LNCAP (cell line): ENCODE data around the gene C8G.

ENCODE experiments used
- TF ChIP-seq, protein P1 (sequence below): fragments of 450-650 bp; IDR thresholded peaks from 2 replicates; pipeline ENCODE4 v1.5.1; 2017; ENCODE audit warnings: mild to moderate bottlenecking

The C8G gene

GRCh38 chr9:136945333-136946227 lies 537 bp downstream of the C8G start:
- TF ChIP-seq, protein P1, sequence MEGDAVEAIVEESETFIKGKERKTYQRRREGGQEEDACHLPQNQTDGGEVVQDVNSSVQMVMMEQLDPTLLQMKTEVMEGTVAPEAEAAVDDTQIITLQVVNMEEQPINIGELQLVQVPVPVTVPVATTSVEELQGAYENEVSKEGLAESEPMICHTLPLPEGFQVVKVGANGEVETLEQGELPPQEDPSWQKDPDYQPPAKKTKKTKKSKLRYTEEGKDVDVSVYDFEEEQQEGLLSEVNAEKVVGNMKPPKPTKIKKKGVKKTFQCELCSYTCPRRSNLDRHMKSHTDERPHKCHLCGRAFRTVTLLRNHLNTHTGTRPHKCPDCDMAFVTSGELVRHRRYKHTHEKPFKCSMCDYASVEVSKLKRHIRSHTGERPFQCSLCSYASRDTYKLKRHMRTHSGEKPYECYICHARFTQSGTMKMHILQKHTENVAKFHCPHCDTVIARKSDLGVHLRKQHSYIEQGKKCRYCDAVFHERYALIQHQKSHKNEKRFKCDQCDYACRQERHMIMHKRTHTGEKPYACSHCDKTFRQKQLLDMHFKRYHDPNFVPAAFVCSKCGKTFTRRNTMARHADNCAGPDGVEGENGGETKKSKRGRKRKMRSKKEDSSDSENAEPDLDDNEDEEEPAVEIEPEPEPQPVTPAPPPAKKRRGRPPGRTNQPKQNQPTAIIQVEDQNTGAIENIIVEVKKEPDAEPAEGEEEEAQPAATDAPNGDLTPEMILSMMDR = no peak

DNA sequence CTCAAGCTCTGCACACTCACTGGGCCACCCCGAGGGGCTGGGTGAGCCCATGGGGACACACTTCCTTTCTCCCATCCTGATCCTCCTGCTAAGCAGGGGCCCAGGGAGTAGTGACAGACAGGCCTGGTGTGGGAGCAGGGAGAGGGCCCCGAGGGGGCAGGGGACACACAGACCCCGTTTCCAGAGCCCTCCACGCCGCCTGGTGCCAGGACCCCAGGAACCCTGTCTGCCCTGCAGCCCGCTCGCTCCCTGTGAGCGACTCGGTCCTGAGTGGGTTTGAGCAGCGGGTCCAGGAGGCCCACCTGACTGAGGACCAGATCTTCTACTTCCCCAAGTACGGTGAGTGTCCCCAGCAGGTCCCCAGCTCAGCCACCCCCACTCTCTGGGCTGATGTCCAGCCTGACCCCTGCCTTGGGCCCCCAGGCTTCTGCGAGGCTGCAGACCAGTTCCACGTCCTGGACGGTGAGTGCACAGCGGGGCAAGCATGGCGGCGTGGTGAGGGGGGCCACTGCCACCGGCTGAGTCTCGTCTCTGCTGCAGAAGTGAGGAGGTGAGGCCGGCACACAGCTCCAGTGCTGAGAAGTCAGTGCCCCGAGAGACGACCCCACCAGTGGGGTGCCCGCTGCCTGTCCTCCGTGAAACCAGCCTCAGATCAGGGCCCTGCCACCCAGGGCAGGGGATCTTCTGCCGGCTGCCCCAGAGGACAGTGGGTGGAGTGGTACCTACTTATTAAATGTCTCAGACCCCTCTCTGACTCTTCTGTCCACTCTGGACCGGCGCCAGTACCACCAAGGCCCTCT lies 1.4 kb downstream of the C8G start:
- TF ChIP-seq, protein P1 = no peak

- TF ChIP-seq, protein P1 = no peak
Observed at GRCh38 chr9:136947028-136947891, 2.2 kb downstream of the C8G start.

DNA sequence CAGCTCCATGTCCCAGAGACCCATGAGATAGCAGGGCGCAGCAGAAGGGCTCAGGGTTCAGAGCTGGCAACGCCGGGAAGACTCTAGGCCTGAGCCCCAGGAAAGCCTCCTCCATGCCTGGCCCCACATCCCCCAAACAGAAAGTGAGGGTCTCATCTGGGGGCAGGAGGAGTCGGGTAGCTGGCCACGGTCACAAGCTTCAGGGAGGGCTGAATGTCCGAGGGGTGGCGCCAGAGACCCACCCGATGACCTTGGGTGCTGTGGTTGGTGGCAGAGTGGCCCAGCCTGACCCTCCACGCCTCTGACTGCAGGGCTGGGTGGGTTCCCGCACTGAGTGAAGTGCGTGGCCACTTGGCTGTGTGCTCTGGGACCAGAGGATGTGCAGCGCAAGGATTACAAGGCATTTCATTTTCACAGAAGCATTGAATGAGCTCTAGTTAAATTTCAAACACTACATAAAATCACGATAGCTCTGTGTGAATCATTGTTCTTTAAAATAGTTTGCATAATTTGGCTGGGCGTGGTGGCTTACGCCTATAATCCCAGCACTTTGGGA lies 3.0 kb downstream of the C8G start:
- TF ChIP-seq, protein P1 = peak; percentile 31; the same call in 1 of the 2 replicates

- TF ChIP-seq, protein P1 = no peak
Observed at GRCh38 chr9:136949239-136949816, 4.3 kb downstream of the C8G start.

DNA sequence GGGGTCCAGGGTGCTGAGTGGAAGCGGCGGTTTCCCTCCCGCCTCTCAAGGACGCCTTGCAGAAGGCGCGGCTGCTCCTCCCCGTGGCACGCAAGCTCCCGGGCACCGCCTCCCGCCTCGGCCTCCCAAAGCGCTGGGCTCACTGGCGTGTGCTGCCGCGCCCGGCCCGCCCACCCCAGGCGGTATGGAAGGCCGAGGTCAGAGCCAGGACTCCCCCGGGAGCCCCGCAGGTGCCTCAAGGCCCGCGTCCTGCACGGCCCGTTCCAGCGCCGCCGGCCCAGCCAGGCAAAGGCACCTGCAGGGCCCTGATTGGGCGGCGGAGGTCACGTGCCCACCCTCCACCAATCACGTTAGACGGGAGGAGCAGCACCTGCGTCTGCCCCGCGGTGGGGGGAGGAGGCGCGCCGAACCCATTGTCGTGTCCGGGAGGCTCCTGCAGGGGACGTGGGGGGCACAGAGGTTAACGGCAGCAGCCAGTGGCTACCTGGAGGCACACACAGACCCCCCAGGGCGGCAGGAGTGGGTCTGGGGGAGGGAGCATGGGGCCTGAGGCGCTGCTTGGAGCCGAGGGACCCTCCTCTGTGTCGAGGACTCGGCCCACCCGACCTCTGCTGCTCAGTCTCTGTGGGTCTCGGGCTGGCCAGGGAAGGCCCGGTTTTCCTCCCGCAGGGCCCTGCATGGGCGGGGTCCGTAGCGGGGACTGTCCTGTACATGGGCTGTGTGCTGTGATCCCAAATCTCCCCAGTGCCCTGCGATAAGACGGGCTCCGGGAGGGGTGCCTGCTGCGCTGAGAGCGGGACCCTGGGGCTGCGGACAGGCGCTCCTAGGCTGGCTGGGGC lies 5.0 kb downstream of the C8G start:
- TF ChIP-seq, protein P1 = peak; percentile 11; the same call in 1 of the 2 replicates
